GM10266 (cell line): ENCODE measurements around the gene MPP3.

Experiments
- DNase-seq: peaks from one replicate; pipeline ENCODE4 v3.0.0; 2012; ENCODE audit errors: extremely low spot score
- TF ChIP-seq, protein P1 (sequence below): IDR thresholded peaks from 2 replicates; pipeline ENCODE4 v1.5.1; 2012; ENCODE audit warnings: mild to moderate bottlenecking, low read depth; ENCODE audit not compliant: control insufficient read depth, insufficient read depth; ENCODE audit errors: missing control alignments

Gene MPP3

GRCh38 chr17:43822570-43823190, 10.3 kb downstream of the MPP3 start:
- TF ChIP-seq, protein P1, sequence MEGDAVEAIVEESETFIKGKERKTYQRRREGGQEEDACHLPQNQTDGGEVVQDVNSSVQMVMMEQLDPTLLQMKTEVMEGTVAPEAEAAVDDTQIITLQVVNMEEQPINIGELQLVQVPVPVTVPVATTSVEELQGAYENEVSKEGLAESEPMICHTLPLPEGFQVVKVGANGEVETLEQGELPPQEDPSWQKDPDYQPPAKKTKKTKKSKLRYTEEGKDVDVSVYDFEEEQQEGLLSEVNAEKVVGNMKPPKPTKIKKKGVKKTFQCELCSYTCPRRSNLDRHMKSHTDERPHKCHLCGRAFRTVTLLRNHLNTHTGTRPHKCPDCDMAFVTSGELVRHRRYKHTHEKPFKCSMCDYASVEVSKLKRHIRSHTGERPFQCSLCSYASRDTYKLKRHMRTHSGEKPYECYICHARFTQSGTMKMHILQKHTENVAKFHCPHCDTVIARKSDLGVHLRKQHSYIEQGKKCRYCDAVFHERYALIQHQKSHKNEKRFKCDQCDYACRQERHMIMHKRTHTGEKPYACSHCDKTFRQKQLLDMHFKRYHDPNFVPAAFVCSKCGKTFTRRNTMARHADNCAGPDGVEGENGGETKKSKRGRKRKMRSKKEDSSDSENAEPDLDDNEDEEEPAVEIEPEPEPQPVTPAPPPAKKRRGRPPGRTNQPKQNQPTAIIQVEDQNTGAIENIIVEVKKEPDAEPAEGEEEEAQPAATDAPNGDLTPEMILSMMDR: no peak
- DNase-seq: no peak

GRCh38 chr17:43820759-43821158, 12.2 kb downstream of the MPP3 start:
- DNase-seq: no peak
- TF ChIP-seq, protein P1: no peak

DNA sequence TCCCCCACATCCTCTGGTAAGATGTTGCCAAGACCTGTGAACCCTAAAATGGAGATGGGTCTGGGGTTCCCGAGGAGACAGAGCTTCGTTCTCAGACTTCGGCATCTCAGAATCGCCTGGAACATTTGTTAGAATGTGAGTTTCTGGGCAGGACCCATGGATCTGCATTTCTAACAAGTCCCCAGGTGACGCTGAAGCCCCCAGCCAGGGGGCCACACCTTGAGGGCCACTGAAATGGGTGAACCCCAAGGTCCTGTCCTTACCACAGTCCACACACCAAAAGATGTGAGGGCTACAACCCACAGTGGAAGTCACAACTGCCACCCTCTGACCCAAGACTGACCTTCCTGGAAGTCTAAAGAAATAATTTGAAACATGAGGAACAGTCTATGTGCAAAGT, 14.0 kb downstream of the MPP3 start:
- DNase-seq: no peak
- TF ChIP-seq, protein P1: no peak

- no peak for DNase-seq
- TF ChIP-seq, protein P1: no peak
Observed at GRCh38 chr17:43817826-43818225, 15.1 kb downstream of the MPP3 start.

- TF ChIP-seq, protein P1: no peak
- DNase-seq: no peak
Observed at GRCh38 chr17:43816336-43817320, 16.3 kb downstream of the MPP3 start.

GRCh38 chr17:43814714-43815113, 18.2 kb downstream of the MPP3 start:
- no peak for DNase-seq
- TF ChIP-seq, protein P1: no peak

DNA sequence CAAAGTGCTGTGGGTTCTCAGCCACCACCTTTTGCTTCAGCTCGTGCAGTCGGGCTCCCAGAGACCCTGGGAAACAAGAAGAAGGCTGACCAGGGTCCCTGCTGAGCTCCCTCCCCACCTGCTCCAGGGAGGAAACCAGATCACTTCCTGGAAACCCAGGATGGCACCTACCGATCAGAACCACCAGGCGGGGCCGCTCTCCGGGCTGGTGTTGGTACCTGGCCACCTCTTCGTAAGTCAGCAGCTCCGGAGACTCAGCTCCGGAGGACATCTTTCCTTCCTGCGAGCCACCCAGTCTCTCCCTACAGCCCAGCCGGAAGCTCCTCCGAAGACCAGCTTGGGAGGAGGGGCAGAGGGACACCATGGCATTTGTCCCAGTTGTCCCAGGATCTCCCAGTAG, 18.9 kb downstream of the MPP3 start:
- DNase-seq: no peak
- TF ChIP-seq, protein P1: no peak
